HuH-7 (cell line): ENCODE results near the gene OR4C3.
"Not testable (repeated sequence)": the region's sequence is repeated elsewhere in the genome, so short reads cannot be mapped to it uniquely, and the experiment has no call there.

Source experiments
- DNase-seq: peaks from one replicate; pipeline ENCODE4 v3.0.0; 2011; ENCODE audit warnings: low spot score

OR4C3 gene

DNA sequence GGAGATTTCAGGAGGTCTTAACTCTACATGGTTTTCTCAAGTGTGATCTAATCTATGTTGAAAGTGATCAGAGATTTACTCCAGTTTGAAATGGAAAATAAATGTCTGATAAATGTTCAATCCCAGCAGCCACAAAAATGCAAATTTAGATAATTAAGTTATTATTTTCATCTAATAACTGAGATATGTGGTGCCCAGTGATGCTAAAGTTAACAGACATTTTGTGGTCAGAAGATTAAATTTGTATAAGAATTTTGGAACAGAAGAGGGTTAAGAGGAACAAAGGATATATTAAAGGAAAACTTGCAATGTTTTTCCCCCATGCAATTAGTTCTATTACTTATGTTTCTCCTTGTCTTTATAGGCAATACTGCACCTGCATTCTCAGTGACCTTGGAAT, at the start of gene OR4C3:
OR4C3 (plus strand) TSS at position 301 of the 400 bp plus-strand sequence. CDS start 102 bp downstream, outside the sequence.
- DNase-seq: not testable (repeated sequence)

GRCh38 chr11:48305923-48306322, 18.8 kb upstream of the OR4C3 start, which contains the start of gene OR4S1:
TSS of gene OR4S1 (plus strand) at chr11:48306223. CDS start at chr11:48306223, 0 bp downstream.
- DNase-seq: no peak

DNA sequence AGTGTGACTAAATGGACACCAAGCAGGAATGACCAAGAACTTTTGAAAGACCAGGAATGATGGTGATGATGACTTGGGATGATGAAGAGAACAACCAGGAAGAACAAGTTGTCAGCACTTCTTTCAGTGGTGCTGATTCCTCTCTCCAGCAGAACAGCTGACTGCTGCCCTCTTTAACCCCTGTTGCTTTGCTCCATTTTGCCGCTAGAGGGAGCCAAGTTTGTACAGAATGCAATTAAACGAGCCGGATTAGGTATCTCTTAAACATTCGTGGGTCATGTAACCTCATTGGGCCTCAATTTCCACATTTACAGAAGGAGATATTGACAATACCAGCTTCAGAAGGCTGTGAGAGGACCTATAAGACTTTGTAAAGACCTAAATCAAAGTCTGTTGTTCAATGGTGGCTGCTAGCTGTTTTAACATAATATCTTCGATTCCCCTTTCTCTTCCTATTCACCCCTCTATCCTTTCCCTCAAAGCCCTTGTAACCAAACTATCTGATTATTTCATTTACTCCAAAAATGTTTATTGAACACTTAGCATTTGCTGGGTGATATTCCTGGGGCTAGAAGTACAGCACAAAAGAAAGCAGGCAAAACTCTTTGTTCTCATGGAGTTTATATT, 16.8 kb upstream of the OR4C3 start:
- DNase-seq: peak; percentile 39

GRCh38 chr11:48313590-48313989, 11.1 kb upstream of the OR4C3 start:
- DNase-seq: not testable (repeated sequence)

DNA sequence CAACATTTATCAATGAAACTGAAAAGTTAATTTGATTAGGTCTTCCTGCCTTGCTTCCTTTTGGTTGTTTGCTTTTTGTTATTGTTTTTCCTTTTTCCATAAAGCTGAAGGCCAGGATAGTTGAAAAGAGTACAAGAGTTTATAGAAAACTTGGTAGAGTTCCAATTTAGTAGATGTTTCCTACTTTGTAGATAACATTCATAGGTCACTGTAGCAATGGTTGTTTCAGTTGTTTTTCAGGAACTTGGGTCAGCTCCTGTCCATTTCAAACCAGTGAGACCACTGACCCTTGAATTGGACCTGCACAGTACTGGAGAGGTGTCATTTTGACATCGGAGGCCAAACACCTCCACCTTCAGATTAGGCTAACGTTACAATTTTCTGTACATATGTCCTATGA, 4.9 kb upstream of the OR4C3 start:
- not testable (repeated sequence) for DNase-seq

- no peak for DNase-seq
Measured at GRCh38 chr11:48341466-48341865, 16.7 kb downstream of the OR4C3 start.

GRCh38 chr11:48342505-48342904, 17.8 kb downstream of the OR4C3 start:
- DNase-seq: not testable (repeated sequence)

- not testable (repeated sequence) for DNase-seq
Measured at GRCh38 chr11:48346286-48346685, 21.6 kb downstream of the OR4C3 start.

- no peak for DNase-seq
Measured at GRCh38 chr11:48354013-48354412, 29.3 kb downstream of the OR4C3 start.

DNA sequence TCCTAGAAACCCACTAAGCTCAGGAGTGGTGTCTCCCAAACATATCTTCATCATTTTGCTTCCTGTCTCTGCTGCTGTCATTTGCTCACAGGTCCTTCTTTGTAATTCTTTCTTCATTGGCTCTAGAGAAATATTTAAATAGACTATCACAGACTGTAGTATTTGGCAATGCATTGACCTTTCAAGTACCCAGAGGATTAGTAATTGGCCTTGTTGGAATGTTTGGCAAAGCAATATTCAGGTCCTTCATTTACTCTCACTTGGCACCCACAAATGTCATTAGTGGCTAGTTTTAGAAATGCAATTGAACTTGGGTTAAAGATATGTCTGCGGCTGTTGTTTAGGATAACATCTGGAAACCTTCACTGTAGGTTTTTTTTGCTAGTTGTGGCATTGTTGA, 30.0 kb downstream of the OR4C3 start:
- no peak for DNase-seq

DNA sequence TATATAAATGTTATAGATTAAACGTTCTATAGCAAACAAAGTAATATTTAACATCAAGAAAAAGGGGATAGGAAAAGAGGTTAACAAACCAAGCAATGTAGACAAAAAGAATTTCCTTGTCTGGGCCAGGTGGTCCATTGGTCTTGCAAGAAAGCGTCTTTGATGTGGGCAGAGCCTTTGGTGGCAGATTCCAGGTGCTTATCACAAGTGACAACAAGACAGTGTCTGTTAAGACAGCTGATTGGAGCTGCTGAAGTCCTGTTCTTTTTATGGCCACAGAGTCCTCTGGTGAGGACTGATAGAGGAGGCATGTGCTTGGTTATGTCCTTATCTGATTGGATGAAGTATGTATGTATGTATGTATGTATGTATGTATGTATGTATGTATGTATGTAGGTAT, 36.6 kb downstream of the OR4C3 start:
- DNase-seq: not testable (repeated sequence)

DNA sequence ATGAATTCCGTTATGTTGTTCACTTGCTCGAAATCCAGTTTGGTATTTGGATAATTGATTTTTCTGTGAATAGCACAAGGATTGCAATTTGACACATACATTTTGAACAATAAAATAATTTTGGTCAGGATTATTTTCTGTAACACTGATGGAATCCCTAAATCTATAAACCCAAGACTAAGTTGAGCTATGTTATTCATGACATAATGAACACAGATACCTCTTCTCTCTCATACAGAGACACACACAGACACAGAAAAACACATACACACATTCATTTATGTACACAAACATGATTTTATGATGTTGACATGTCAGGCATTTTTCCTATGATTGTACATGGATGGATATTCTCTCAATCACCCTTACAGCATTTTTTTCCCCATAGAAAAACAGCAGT, 41.6 kb downstream of the OR4C3 start, which contains the start of gene OR4C5:
OR4C5 (minus strand) TSS at position 101 of the 400 bp plus-strand sequence; CDS start at position 101, 0 bp downstream.
- DNase-seq: no peak
